ENCODE measurements around the gene HSF2BP.

- no peak for TF ChIP-seq POLR2AphosphoS5 (IDR thresholded peaks at IDR 0.05; ENCODE audit: low read depth)
- no peak for TF ChIP-seq CTCF (IDR thresholded peaks at IDR 0.05; ENCODE audit: insufficient read depth, low read length)
- no peak for TF ChIP-seq SPI1 (IDR thresholded peaks at IDR 0.05; ENCODE audit: borderline replicate concordance, low read depth)
- TF ChIP-seq GABPA (IDR thresholded peaks at IDR 0.05; ENCODE audit: low read depth): no peak
Observed at GRCh38 chr21:43665879-43666278, 6.6 kb upstream of the HSF2BP start.

All from HL-60 (cell line).